WI38 (cell line): ENCODE results near the gene TMEM163.

ENCODE experiments used
- H3K4me3 ChIP-seq: 2 replicates; pipeline ENCODE4 v1.5.1; 2011; ENCODE audit warnings: low read depth, mild to moderate bottlenecking, control low read depth, low read length
- TF ChIP-seq, protein P1 (sequence below): IDR thresholded peaks from 2 replicates; pipeline ENCODE4 v1.5.1; 2012; ENCODE audit warnings: low read depth, mild to moderate bottlenecking, control low read depth, low read length

TMEM163 gene

GRCh38 chr2:134576478-134576877 lies 142.3 kb downstream of the TMEM163 start:
- no peak overlapping the region for H3K4me3 ChIP-seq
- TF ChIP-seq, protein P1, sequence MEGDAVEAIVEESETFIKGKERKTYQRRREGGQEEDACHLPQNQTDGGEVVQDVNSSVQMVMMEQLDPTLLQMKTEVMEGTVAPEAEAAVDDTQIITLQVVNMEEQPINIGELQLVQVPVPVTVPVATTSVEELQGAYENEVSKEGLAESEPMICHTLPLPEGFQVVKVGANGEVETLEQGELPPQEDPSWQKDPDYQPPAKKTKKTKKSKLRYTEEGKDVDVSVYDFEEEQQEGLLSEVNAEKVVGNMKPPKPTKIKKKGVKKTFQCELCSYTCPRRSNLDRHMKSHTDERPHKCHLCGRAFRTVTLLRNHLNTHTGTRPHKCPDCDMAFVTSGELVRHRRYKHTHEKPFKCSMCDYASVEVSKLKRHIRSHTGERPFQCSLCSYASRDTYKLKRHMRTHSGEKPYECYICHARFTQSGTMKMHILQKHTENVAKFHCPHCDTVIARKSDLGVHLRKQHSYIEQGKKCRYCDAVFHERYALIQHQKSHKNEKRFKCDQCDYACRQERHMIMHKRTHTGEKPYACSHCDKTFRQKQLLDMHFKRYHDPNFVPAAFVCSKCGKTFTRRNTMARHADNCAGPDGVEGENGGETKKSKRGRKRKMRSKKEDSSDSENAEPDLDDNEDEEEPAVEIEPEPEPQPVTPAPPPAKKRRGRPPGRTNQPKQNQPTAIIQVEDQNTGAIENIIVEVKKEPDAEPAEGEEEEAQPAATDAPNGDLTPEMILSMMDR: no peak

- H3K4me3 ChIP-seq: no peak overlapping the region
- TF ChIP-seq, protein P1: no peak
Observed at GRCh38 chr2:134575888-134576287, 142.9 kb downstream of the TMEM163 start.

DNA sequence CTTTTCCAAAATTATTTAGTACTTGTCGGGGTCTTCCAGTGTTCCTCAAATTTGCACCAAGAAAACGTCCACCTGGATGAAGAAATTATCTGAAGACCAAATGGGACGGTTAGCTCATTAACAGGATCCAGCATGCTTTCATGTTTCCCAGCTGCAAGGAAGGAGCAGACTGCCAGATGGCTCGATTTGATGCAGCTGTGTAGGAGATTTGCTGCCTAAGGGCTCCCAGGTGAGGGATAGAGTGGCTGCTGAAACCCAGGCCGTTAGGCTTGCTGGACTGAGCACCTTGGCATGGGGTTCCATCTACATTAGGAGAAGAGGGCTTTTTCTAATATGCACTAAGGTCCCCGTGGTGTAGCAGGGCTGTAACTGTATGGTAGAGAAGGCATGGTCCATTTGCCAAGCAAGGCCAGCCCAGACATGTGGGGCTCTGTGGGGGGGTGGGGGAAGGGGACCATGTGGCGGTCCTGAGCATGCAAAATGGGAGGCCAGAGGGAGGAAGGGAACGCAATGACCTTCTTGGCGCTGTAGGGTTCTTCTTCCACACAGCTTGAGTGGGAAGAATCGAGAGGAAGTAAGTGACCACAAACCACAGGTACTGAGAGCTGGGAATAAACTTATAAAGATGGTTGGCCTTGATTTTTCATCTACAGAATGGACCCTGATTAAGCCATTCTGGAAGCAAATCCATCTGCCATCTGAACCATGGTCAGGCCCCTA lies 144.0 kb downstream of the TMEM163 start:
- H3K4me3 ChIP-seq: no peak overlapping the region
- TF ChIP-seq, protein P1: no peak

GRCh38 chr2:134573724-134574123 lies 145.1 kb downstream of the TMEM163 start:
- TF ChIP-seq, protein P1: no peak
- H3K4me3 ChIP-seq: no peak overlapping the region

DNA sequence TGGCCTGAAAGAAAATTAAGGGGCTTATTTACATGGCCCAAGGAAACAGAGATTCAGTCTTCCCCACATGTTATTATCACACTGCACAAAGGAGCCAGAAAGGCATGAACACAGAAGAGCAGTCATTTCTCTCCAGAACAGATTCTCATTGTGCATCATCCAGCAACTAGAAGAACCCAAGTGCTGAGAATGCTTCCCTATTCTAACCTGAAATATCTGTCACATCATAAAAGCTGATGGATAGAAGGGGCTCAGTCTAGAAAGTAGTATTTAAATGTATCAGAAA lies 145.8 kb downstream of the TMEM163 start:
- no peak overlapping the region for H3K4me3 ChIP-seq
- TF ChIP-seq, protein P1: no peak

GRCh38 chr2:134572314-134573084 lies 146.3 kb downstream of the TMEM163 start:
- no peak overlapping the region for H3K4me3 ChIP-seq
- TF ChIP-seq, protein P1: no peak

DNA sequence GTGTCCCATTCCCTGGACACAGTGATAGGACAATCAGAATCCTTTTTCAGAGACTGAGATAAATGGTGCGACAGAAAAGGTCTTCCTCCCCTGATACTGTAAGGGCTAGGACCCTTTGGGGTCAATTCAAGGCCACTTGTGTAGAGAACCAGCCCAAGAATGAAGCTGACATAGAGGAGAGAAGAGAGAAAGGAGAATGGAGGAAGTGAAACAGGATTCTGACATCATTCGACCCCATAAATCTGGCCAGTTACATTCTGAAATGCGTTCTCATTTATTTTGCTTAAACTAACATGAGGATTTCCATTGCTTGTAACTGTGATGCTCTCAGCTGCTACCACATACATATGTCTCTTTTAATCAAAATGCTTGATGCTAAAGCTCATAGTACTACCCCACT lies 148.1 kb downstream of the TMEM163 start:
- TF ChIP-seq, protein P1: no peak
- no peak overlapping the region for H3K4me3 ChIP-seq
